IPS-20b (cell line): ENCODE data around the gene SCN11A.
"Not testable (repeated sequence)": the region's sequence is repeated elsewhere in the genome, so short reads cannot be mapped to it uniquely, and the experiment has no call there.

Experiments used
- H3K27ac ChIP-seq: one replicate; pipeline ENCODE4 v1.5.1; 2013; ENCODE audit warnings: low read length
- H3K27me3 ChIP-seq: 2 replicates; pipeline ENCODE4 v1.6.1; 2013; ENCODE audit warnings: mild to moderate bottlenecking, low read length, inconsistent platforms; ENCODE audit not compliant: insufficient read depth
- H3K36me3 ChIP-seq: 2 replicates; pipeline ENCODE4 v1.6.1; 2013; ENCODE audit warnings: low read depth, mild to moderate bottlenecking, inconsistent platforms, low read length, moderate library complexity; ENCODE audit not compliant: insufficient read depth
- H3K4me1 ChIP-seq: 2 replicates; pipeline ENCODE4 v1.6.1; 2013; ENCODE audit warnings: mild to moderate bottlenecking, control low read depth, inconsistent platforms, low read length, moderate library complexity; ENCODE audit not compliant: insufficient read depth
- H3K4me3 ChIP-seq: 2 replicates; pipeline ENCODE4 v1.5.1; 2013; ENCODE audit warnings: mild to moderate bottlenecking, low read length, inconsistent platforms
- H3K9ac ChIP-seq: 2 replicates; pipeline ENCODE4 v1.6.1; 2013; ENCODE audit warnings: low read depth, mild to moderate bottlenecking, inconsistent platforms, low read length, moderate library complexity
- H3K9me3 ChIP-seq: 2 replicates; pipeline ENCODE4 v1.6.1; 2013; ENCODE audit warnings: mild to moderate bottlenecking, low read depth, low read length, inconsistent platforms; ENCODE audit not compliant: insufficient read depth

SCN11A gene

GRCh38 chr3:39063143-39063542 is 11.4 kb upstream of the SCN11A start:
- H3K4me1 ChIP-seq = no peaks in the 10 kb centered on the region
- H3K4me3 ChIP-seq = no peak overlapping the region
- no peak overlapping the region for H3K9ac ChIP-seq
- H3K27ac ChIP-seq = no peak overlapping the region
- no peaks in the 10 kb centered on the region for H3K9me3 ChIP-seq
- peaks cover 27% of the 10 kb centered on the region for H3K36me3 ChIP-seq
- H3K27me3 ChIP-seq = no peaks in the 10 kb centered on the region

- no peaks in the 10 kb centered on the region for H3K9me3 ChIP-seq
- H3K27ac ChIP-seq = no peak overlapping the region
- H3K27me3 ChIP-seq = no peaks in the 10 kb centered on the region
Observed at GRCh38 chr3:39062180-39062579, 10.4 kb upstream of the SCN11A start.

DNA sequence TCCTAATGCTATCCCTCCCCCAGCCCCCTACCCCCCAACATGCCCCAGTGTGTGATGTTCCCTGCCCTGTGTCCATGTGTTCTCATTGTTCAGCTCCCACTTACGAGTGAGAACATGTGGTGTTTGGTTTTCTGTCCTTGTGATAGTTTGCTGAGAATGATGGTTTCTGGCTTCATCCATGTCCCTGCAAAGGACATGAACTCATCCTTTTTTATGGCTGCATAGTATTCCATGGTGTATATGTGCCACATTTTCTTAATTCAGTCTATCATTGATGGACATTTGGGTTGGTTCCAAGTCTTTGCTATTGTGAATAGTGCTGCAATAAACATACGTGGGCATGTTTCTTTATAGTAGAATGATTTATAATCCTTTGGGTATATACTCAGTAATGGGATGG is 9.5 kb upstream of the SCN11A start:
- not testable (repeated sequence) for H3K27me3 ChIP-seq, H3K9me3 ChIP-seq, H3K9ac ChIP-seq, H3K4me1 ChIP-seq, H3K4me3 ChIP-seq, H3K36me3 ChIP-seq, H3K27ac ChIP-seq

More at GRCh38 chr3:39062180-39062579, 10.4 kb upstream of the SCN11A start:
- Histone ChIP-seq H3K36me3 (peaks cover 19% of the 10 kb centered on the region), H3K4me3 (no peak overlapping the region), H3K9ac (no peak overlapping the region), H3K4me1 (no peaks in the 10 kb centered on the region)

DNA sequence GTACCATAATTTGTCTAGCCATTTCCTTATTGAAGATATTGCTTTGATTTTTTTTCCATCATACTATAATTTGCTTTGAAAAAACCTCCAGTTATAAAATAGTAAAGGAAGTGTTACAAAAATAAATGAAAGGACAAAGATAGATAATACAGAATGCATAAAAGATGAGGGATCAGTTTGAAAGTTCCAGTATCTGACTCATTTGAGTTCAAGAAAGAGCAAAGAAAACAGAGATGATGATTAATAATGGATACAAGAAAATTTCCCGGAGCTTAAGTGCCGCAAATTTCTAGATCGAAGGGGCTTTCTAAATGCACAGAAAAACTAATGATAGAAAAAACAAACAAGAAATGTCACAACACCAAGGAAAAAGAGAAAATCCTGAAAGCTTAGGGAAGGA is 4.4 kb upstream of the SCN11A start:
- H3K4me3 ChIP-seq = no peak overlapping the region
- no peak overlapping the region for H3K9ac ChIP-seq
- no peak overlapping the region for H3K27ac ChIP-seq
- H3K4me1 ChIP-seq = peaks cover 10% of the 10 kb centered on the region; the same call in 1 of the 2 replicates
- no peaks in the 10 kb centered on the region for H3K9me3 ChIP-seq
- no peaks in the 10 kb centered on the region for H3K36me3 ChIP-seq
- H3K27me3 ChIP-seq = no peaks in the 10 kb centered on the region

DNA sequence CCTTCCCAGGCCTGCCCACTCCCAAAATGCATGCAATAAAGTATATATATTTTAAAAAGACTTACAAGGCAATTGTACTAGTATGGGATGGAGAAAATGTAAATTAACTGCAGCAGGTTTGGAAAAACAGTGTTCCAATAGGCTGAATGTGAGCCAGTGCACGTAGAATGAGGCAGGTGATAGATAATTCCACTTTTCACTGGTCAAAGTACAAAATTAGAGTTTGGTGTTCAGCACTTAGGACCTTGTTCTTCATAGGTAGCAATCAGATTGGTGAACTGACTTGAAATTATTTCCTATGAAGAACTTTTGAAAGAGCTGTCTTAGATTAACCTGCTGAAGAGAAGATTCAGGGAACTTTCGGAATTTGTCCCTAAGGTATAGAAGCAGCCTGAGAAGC is 2.0 kb upstream of the SCN11A start:
- no peak overlapping the region for H3K9ac ChIP-seq
- no peaks in the 10 kb centered on the region for H3K36me3 ChIP-seq
- H3K27me3 ChIP-seq = no peaks in the 10 kb centered on the region
- H3K27ac ChIP-seq = no peak overlapping the region
- H3K9me3 ChIP-seq = no peaks in the 10 kb centered on the region
- peaks cover 10% of the 10 kb centered on the region; the same call in 1 of the 2 replicates for H3K4me1 ChIP-seq
- H3K4me3 ChIP-seq = peak overlapping the region; percentile 81; the same call in 1 of the 2 replicates

GRCh38 chr3:39052583-39052982 is 839 bp upstream of the SCN11A start:
- H3K4me1 ChIP-seq = peaks cover 10% of the 10 kb centered on the region; the same call in 1 of the 2 replicates
- no peaks in the 10 kb centered on the region for H3K36me3 ChIP-seq
- H3K4me3 ChIP-seq = peak overlapping the region; percentile 81
- peak overlapping the region; percentile 97; the same call in 1 of the 2 replicates for H3K9ac ChIP-seq
- no peaks in the 10 kb centered on the region for H3K27me3 ChIP-seq
- H3K27ac ChIP-seq = peak overlapping the region; percentile 98
- H3K9me3 ChIP-seq = no peaks in the 10 kb centered on the region

GRCh38 chr3:39050029-39050428 is 1.7 kb downstream of the SCN11A start:
- H3K27ac ChIP-seq = no peak overlapping the region
- H3K9me3 ChIP-seq = no peaks in the 10 kb centered on the region
- no peak overlapping the region for H3K4me3 ChIP-seq
- H3K27me3 ChIP-seq = no peaks in the 10 kb centered on the region
- H3K36me3 ChIP-seq = no peaks in the 10 kb centered on the region
- peaks cover 10% of the 10 kb centered on the region; the same call in 1 of the 2 replicates for H3K4me1 ChIP-seq
- no peak overlapping the region for H3K9ac ChIP-seq

GRCh38 chr3:39038165-39038564 is 13.6 kb downstream of the SCN11A start:
- Histone ChIP-seq H3K4me3 (no peak overlapping the region), H3K27ac (no peak overlapping the region), H3K27me3 (no peaks in the 10 kb centered on the region), H3K36me3 (no peaks in the 10 kb centered on the region), H3K9me3 (peaks cover 5% of the 10 kb centered on the region; the same call in 1 of the 2 replicates), H3K9ac (no peak overlapping the region), H3K4me1 (no peaks in the 10 kb centered on the region)

GRCh38 chr3:39029556-39029955 is 22.2 kb downstream of the SCN11A start:
- no peaks in the 10 kb centered on the region for H3K4me1 ChIP-seq
- H3K9ac ChIP-seq = no peak overlapping the region
- H3K36me3 ChIP-seq = no peaks in the 10 kb centered on the region
- no peaks in the 10 kb centered on the region for H3K27me3 ChIP-seq
- H3K9me3 ChIP-seq = 0 out of 2 replicates have a peak, but pooled peaks cover 5% of the 10 kb centered on the region
- no peak overlapping the region for H3K4me3 ChIP-seq
- H3K27ac ChIP-seq = no peak overlapping the region

- H3K9me3 ChIP-seq = no peaks in the 10 kb centered on the region
- H3K9ac ChIP-seq = no peak overlapping the region
- H3K36me3 ChIP-seq = no peaks in the 10 kb centered on the region
- H3K27me3 ChIP-seq = no peaks in the 10 kb centered on the region
- H3K4me3 ChIP-seq = no peak overlapping the region
- H3K4me1 ChIP-seq = no peaks in the 10 kb centered on the region
- no peak overlapping the region for H3K27ac ChIP-seq
Observed at GRCh38 chr3:39028546-39028945, 23.2 kb downstream of the SCN11A start.

- Histone ChIP-seq H3K4me3 (no peak overlapping the region), H3K4me1 (no peaks in the 10 kb centered on the region)
Observed at GRCh38 chr3:39025222-39025970, 26.3 kb downstream of the SCN11A start.

GRCh38 chr3:39024497-39024896 is 27.2 kb downstream of the SCN11A start:
- Histone ChIP-seq H3K9me3 (no peaks in the 10 kb centered on the region), H3K27ac (no peak overlapping the region), H3K4me1 (no peaks in the 10 kb centered on the region), H3K4me3 (no peak overlapping the region), H3K9ac (no peak overlapping the region), H3K27me3 (no peaks in the 10 kb centered on the region), H3K36me3 (no peaks in the 10 kb centered on the region)

More at GRCh38 chr3:39025222-39025970, 26.3 kb downstream of the SCN11A start:
- H3K9ac ChIP-seq = no peak overlapping the region
- no peaks in the 10 kb centered on the region for H3K9me3 ChIP-seq
- H3K27ac ChIP-seq = no peak overlapping the region
- H3K36me3 ChIP-seq = no peaks in the 10 kb centered on the region
- no peaks in the 10 kb centered on the region for H3K27me3 ChIP-seq
